ENCODE results near the gene TMEM255A.

TMEM255A gene

DNA sequence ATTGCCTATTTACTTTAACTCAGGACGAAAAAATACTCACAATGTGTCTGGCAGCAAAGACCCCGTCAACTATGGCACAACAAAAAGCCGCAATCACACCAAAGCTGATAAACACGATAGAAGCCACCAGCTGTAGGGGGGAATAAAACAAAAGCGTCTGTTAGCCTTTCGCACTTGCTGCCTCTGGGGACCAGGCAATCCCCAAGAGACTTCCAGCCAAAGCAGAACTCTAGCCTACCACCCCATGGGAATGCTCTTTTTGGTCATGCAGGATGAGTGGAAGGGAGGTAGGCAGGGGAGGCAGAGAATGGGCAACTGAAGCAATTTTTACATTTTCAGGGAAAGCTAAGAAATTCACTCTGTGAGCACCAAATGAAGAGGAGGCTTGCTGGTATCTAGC is 20.1 kb downstream of the TMEM255A start:
- ATAC-seq: no peak
- TF ChIP-seq, protein P1, sequence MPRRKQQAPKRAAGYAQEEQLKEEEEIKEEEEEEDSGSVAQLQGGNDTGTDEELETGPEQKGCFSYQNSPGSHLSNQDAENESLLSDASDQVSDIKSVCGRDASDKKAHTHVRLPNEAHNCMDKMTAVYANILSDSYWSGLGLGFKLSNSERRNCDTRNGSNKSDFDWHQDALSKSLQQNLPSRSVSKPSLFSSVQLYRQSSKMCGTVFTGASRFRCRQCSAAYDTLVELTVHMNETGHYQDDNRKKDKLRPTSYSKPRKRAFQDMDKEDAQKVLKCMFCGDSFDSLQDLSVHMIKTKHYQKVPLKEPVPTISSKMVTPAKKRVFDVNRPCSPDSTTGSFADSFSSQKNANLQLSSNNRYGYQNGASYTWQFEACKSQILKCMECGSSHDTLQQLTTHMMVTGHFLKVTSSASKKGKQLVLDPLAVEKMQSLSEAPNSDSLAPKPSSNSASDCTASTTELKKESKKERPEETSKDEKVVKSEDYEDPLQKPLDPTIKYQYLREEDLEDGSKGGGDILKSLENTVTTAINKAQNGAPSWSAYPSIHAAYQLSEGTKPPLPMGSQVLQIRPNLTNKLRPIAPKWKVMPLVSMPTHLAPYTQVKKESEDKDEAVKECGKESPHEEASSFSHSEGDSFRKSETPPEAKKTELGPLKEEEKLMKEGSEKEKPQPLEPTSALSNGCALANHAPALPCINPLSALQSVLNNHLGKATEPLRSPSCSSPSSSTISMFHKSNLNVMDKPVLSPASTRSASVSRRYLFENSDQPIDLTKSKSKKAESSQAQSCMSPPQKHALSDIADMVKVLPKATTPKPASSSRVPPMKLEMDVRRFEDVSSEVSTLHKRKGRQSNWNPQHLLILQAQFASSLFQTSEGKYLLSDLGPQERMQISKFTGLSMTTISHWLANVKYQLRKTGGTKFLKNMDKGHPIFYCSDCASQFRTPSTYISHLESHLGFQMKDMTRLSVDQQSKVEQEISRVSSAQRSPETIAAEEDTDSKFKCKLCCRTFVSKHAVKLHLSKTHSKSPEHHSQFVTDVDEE (CRISPR knock-in tag; IDR thresholded peaks at IDR 0.05): no peak
- TF ChIP-seq GLIS3 (CRISPR knock-in tag; IDR thresholded peaks at IDR 0.05) (no peak), TOX (CRISPR knock-in tag; IDR thresholded peaks at IDR 0.05; ENCODE audit: borderline replicate concordance) (no peak), ISL1 (CRISPR knock-in tag; IDR thresholded peaks at IDR 0.05) (no peak), RARB (CRISPR knock-in tag; IDR thresholded peaks at IDR 0.05) (no peak), ZNF8 (CRISPR knock-in tag; IDR thresholded peaks at IDR 0.05) (no peak)
- TF ChIP-seq, protein P2, sequence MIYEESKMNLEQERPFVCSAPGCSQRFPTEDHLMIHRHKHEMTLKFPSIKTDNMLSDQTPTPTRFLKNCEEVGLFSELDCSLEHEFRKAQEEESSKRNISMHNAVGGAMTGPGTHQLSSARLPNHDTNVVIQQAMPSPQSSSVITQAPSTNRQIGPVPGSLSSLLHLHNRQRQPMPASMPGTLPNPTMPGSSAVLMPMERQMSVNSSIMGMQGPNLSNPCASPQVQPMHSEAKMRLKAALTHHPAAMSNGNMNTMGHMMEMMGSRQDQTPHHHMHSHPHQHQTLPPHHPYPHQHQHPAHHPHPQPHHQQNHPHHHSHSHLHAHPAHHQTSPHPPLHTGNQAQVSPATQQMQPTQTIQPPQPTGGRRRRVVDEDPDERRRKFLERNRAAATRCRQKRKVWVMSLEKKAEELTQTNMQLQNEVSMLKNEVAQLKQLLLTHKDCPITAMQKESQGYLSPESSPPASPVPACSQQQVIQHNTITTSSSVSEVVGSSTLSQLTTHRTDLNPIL (CRISPR knock-in tag; IDR thresholded peaks at IDR 0.05; ENCODE audit: low read depth): no peak
- TF ChIP-seq, protein P3, sequence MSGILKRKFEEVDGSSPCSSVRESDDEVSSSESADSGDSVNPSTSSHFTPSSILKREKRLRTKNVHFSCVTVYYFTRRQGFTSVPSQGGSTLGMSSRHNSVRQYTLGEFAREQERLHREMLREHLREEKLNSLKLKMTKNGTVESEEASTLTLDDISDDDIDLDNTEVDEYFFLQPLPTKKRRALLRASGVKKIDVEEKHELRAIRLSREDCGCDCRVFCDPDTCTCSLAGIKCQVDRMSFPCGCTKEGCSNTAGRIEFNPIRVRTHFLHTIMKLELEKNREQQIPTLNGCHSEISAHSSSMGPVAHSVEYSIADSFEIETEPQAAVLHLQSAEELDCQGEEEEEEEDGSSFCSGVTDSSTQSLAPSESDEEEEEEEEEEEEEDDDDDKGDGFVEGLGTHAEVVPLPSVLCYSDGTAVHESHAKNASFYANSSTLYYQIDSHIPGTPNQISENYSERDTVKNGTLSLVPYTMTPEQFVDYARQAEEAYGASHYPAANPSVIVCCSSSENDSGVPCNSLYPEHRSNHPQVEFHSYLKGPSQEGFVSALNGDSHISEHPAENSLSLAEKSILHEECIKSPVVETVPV (CRISPR knock-in tag; IDR thresholded peaks at IDR 0.05): no peak
- TF ChIP-seq, protein P4, sequence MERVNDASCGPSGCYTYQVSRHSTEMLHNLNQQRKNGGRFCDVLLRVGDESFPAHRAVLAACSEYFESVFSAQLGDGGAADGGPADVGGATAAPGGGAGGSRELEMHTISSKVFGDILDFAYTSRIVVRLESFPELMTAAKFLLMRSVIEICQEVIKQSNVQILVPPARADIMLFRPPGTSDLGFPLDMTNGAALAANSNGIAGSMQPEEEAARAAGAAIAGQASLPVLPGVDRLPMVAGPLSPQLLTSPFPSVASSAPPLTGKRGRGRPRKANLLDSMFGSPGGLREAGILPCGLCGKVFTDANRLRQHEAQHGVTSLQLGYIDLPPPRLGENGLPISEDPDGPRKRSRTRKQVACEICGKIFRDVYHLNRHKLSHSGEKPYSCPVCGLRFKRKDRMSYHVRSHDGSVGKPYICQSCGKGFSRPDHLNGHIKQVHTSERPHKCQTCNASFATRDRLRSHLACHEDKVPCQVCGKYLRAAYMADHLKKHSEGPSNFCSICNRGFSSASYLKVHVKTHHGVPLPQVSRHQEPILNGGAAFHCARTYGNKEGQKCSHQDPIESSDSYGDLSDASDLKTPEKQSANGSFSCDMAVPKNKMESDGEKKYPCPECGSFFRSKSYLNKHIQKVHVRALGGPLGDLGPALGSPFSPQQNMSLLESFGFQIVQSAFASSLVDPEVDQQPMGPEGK (CRISPR knock-in tag; IDR thresholded peaks at IDR 0.05; ENCODE audit: borderline replicate concordance): no peak

DNA sequence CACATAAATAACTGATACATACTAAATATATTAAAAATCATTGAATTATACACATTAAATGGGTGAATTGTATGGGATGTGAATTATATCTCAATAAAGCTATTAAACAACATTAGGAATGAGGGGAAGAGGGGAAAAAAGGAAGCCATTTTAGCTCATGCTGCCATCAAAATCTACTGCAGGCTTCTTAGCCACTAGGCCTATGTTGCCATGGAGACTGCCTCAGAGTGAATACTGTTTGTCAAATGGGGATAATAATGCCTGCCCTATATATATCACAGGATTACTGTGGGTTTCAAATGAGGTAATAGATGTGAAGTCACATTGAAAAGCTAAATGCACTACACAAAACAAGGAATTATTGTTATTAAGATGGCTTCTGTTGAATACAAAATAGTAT is 21.2 kb downstream of the TMEM255A start:
- TF ChIP-seq ZFP30 (CRISPR knock-in tag; IDR thresholded peaks at IDR 0.05) (no peak), ZFP3 (CRISPR knock-in tag; IDR thresholded peaks at IDR 0.05) (no peak), ZNF8 (CRISPR knock-in tag; IDR thresholded peaks at IDR 0.05) (no peak), ARNTL (CRISPR knock-in tag; IDR thresholded peaks at IDR 0.05; ENCODE audit: borderline replicate concordance, low read depth) (no peak)
- TF ChIP-seq, protein P2 (CRISPR knock-in tag; IDR thresholded peaks at IDR 0.05; ENCODE audit: low read depth): no peak
- ATAC-seq: no peak

DNA sequence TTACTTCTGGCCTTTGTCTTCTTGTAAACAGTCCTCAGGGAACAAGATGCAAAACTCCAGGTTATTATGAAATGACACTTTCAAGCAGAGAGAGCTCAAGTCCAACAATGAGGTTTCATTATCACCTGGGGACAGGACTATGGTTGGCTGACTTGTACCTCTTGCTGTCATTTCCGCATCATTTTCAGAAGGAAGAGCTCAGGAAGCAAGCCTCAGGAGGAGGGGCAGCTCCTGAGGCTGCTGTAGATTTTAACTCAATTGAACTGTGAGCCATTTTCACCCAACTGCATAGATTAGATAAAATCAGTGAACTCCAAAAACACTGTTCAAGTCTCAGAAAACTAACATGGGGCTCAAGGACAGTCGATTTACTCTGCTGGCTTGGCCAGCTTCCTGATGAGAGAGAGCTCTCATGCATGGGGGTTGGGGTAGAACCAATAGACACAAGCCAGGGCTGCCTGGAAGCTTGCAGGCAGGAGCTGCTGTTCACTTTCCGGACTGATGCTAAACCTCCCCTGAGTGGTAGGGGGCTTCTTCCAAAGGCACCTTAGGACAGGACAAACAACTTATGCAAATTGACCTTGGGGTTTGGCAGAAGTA is 23.6 kb downstream of the TMEM255A start:
- TF ChIP-seq, protein P2 (CRISPR knock-in tag; IDR thresholded peaks at IDR 0.05; ENCODE audit: low read depth): no peak
- TF ChIP-seq ZFP3 (CRISPR knock-in tag; IDR thresholded peaks at IDR 0.05) (no peak), TCF4 (CRISPR knock-in tag; IDR thresholded peaks at IDR 0.05; ENCODE audit: borderline replicate concordance) (no peak), SNAI2 (CRISPR knock-in tag; IDR thresholded peaks at IDR 0.05) (no peak), OSR1 (CRISPR knock-in tag; IDR thresholded peaks at IDR 0.05) (no peak), TOX (CRISPR knock-in tag; IDR thresholded peaks at IDR 0.05; ENCODE audit: borderline replicate concordance) (no peak)
- ATAC-seq: no peak

DNA sequence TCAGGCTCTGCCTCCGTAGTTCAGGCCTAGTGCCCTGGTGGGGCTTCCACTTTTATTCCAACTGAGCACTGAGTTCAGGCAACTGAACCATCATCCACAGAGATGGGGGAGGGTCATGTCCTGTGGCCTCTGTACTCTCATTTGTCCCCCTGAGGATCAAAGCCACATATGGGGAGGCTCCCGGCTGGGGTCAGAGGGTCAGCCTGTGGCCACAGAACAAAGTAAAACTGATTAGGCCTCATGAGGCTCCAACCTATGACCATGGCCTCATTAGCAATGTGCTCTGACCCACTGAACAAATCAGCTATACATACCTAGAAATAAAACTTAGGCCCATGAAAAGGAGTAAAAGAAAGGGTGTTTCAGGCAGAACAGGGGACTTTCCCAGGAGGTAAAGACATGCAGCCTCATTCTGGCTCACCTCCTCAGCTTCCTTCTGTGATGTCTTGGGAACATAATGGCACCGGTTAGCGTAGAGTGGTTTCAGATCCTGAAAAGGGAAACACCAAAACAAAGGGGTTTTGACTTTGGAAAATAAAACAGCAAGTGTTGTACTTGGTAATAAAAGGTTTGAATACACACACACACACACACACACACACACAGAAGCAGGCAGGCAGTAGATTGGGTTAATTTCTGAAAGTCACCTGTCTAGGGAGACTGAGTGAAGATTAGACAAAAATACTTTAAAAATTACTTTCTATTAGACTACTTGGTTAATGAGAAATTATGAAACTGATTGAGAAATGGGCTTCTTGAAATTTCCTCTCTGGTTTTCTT is 24.3 kb downstream of the TMEM255A start:
- ATAC-seq: no peak
- TF ChIP-seq TOX (CRISPR knock-in tag; IDR thresholded peaks at IDR 0.05; ENCODE audit: borderline replicate concordance) (no peak), ZNF8 (CRISPR knock-in tag; IDR thresholded peaks at IDR 0.05) (no peak), PPARA (CRISPR knock-in tag; IDR thresholded peaks at IDR 0.05; ENCODE audit: borderline replicate concordance) (no peak), ZFP3 (CRISPR knock-in tag; IDR thresholded peaks at IDR 0.05) (no peak), SNAI2 (CRISPR knock-in tag; IDR thresholded peaks at IDR 0.05) (no peak), CSDC2 (CRISPR knock-in tag; IDR thresholded peaks at IDR 0.05) (no peak), BACH2 (CRISPR knock-in tag; IDR thresholded peaks at IDR 0.05; ENCODE audit: borderline replicate concordance) (no peak), OSR1 (CRISPR knock-in tag; IDR thresholded peaks at IDR 0.05) (no peak), GLIS3 (CRISPR knock-in tag; IDR thresholded peaks at IDR 0.05) (no peak), ARNTL (CRISPR knock-in tag; IDR thresholded peaks at IDR 0.05; ENCODE audit: borderline replicate concordance, low read depth) (no peak)
- TF ChIP-seq, protein P5, sequence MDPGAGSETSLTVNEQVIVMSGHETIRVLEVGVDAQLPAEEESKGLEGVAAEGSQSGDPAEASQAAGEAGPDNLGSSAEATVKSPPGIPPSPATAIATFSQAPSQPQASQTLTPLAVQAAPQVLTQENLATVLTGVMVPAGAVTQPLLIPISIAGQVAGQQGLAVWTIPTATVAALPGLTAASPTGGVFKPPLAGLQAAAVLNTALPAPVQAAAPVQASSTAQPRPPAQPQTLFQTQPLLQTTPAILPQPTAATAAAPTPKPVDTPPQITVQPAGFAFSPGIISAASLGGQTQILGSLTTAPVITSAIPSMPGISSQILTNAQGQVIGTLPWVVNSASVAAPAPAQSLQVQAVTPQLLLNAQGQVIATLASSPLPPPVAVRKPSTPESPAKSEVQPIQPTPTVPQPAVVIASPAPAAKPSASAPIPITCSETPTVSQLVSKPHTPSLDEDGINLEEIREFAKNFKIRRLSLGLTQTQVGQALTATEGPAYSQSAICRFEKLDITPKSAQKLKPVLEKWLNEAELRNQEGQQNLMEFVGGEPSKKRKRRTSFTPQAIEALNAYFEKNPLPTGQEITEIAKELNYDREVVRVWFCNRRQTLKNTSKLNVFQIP (CRISPR knock-in tag; IDR thresholded peaks at IDR 0.05; ENCODE audit: borderline replicate concordance, low read depth): no peak

All from SK-N-SH treated with all-trans-retinoic acid at 6 μM for 48 hours (cell line).